Measurements from ENCODE around the gene WDR90. TPM values are rescaled to one million over a fixed set of nuclear protein-coding genes. Genes with fewer than 3 reads are reported as not detected.

WDR90 gene
- total RNA-seq, 4 donors from 2014 or later, result 8.2 to 22.7 (median 16.5) TPM

DNA sequence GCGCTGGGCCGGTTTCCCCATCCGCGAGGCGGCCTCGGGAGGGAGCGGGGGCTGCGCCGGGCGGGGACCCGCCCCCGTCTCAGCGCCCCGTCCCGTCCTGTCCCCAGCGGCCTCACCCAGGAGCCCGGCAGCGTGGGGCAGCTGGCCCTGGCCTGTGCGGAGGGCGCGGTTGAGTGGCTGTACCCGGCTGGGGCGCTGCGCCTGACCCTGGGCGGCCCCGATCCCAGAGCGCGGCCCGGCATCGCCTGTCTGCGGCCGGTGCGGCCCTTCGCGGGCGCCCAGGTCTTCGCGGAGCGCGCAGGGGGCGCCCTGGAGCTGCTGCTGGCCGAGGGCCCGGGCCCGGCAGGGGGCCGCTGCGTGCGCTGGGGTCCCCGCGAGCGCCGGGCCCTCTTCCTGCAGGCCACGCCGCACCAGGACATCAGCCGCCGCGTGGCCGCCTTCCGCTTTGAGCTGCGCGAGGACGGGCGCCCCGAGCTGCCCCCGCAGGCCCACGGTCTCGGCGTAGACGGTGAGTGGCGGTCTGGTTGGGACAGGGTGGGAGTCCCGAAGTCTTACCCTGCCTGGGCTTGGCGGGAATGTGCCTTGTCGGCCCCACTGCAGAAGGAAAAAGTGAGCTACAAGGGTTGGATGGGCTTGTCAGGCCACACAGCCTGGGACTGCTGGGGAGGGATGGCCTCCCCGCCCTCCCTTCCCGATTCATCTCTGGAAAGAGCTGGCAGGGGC, 66.5 kb downstream of the WDR90 start:
- H3K36me3 ChIP-seq, result peaks cover 0 to 10% (median 3%) of the 10 kb centered on the region in 4 donors
- WGBS, result 60% methylated on average over 1 of the region's 74 CpGs
- DNase-seq (ENCODE audit: extremely low spot score), result no peak
- H3K4me1 ChIP-seq, result peaks cover 36 to 79% (median 63%) of the 10 kb centered on the region in 4 donors
- H3K4me3 ChIP-seq, result peak overlapping the region; percentile 68 to 86 (median 83)
- peak overlapping the region; percentile 42 to 66 (median 56) for H3K27ac ChIP-seq (replicated peaks in 1 of 4)
- intact Hi-C loops (cut with DNase I), result no loop called here
- peaks cover 0 to 26% (median 10%) of the 10 kb centered on the region in 4 donors for H3K27me3 ChIP-seq
- H3K9me3 ChIP-seq, result no peaks in the 10 kb centered on the region
- TF ChIP-seq, protein P1, sequence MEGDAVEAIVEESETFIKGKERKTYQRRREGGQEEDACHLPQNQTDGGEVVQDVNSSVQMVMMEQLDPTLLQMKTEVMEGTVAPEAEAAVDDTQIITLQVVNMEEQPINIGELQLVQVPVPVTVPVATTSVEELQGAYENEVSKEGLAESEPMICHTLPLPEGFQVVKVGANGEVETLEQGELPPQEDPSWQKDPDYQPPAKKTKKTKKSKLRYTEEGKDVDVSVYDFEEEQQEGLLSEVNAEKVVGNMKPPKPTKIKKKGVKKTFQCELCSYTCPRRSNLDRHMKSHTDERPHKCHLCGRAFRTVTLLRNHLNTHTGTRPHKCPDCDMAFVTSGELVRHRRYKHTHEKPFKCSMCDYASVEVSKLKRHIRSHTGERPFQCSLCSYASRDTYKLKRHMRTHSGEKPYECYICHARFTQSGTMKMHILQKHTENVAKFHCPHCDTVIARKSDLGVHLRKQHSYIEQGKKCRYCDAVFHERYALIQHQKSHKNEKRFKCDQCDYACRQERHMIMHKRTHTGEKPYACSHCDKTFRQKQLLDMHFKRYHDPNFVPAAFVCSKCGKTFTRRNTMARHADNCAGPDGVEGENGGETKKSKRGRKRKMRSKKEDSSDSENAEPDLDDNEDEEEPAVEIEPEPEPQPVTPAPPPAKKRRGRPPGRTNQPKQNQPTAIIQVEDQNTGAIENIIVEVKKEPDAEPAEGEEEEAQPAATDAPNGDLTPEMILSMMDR (IDR thresholded peaks at IDR 0.05), result no peak
- TF ChIP-seq EP300 (IDR thresholded peaks at IDR 0.05) (no peak), POLR2A (IDR thresholded peaks at IDR 0.05; ENCODE audit: low read depth) (no peak), POLR2AphosphoS5 (IDR thresholded peaks at IDR 0.05) (no peak)

DNA sequence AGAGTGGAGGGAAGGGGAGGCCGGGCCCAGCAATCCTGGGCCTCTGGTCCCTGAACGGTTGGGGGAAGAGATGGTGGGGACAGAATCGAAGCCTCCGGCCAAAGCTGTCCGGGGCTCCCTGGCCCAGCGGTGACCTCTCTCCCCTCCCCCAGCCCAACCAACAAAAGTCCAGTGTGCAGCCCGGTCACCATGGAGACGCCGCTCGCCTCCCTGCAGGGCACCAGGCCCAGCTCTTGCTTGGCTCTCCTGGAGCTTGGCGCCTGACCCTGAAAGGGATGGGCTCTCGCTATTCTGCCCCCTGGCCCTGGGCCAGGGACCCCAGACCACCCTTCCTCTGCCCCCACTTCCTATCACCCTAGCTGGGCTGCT, 67.0 kb downstream of the WDR90 start:
- Histone ChIP-seq H3K4me3 (peak overlapping the region; percentile 68 to 86 (median 83)), H3K27me3 (peaks cover 0 to 20% (median 4%) of the 10 kb centered on the region in 4 donors), H3K36me3 (peaks cover 0 to 10% (median 3%) of the 10 kb centered on the region in 4 donors), H3K4me1 (peaks cover 36 to 76% (median 64%) of the 10 kb centered on the region in 4 donors), H3K9me3 (no peaks in the 10 kb centered on the region), H3K27ac (replicated peaks in 1 of 4) (peak overlapping the region in 2 of 4 donors; percentile 50 to 63)
- intact Hi-C loops (cut with DNase I), result no loop called here
- DNase-seq (ENCODE audit: extremely low spot score), result no peak
- WGBS, result 23% methylated on average over 4 of the region's 12 CpGs
- TF ChIP-seq POLR2A (IDR thresholded peaks at IDR 0.05; ENCODE audit: low read depth) (no peak), EP300 (IDR thresholded peaks at IDR 0.05) (no peak)
- TF ChIP-seq, protein P1 (IDR thresholded peaks at IDR 0.05), result no peak

DNA sequence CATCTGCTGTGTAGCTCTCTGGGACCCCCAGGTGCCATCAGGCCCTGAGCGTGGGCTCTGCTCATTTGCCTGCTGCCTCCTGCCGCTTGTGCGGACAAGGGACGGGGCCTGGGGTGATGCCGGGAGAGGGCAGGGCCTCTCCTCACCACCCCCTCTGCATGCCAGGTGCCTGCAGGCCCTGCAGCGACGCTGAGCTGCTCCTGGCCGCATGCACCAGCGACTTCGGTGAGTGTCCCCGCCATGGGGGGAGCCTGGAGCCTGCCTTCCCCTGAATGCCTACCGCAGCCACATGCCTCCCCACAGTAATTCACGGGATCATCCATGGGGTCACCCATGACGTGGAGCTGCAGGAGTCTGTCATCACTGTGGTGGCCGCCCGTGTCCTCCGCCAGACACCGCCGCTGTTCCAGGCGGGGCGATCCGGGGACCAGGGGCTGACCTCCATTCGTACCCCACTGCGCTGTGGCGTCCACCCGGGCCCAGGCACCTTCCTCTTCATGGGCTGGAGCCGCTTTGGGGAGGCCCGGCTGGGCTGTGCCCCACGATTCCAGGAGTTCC, 67.7 kb downstream of the WDR90 start:
- TF ChIP-seq POLR2A (IDR thresholded peaks at IDR 0.05; ENCODE audit: low read depth), result no peak
- no peak for TF ChIP-seq EP300 (IDR thresholded peaks at IDR 0.05)
- no peak for TF ChIP-seq POLR2AphosphoS5 (IDR thresholded peaks at IDR 0.05)
- TF ChIP-seq, protein P1 (IDR thresholded peaks at IDR 0.05), result no peak
- WGBS, result 77% methylated on average over 11 of the region's 29 CpGs
- peaks cover 0 to 13% (median 0%) of the 10 kb centered on the region in 4 donors for H3K27me3 ChIP-seq
- H3K4me1 ChIP-seq, result peaks cover 41 to 76% (median 68%) of the 10 kb centered on the region in 4 donors
- H3K27ac ChIP-seq (replicated peaks in 1 of 4), result no peak overlapping the region
- intact Hi-C loops (cut with DNase I), result no loop called here
- peaks cover 0 to 10% (median 3%) of the 10 kb centered on the region in 4 donors for H3K36me3 ChIP-seq
- peak overlapping the region in 2 of 4 donors; percentile 80 to 86 for H3K4me3 ChIP-seq
- DNase-seq (ENCODE audit: extremely low spot score), result no peak
- no peaks in the 10 kb centered on the region for H3K9me3 ChIP-seq

Other genes with a start within 250 kb of the WDR90 start
- 10 to 100 TPM; 11.8 to 18.3 (median 17.4) TPM for gene DECR2, start 247.5 kb upstream of the WDR90 start, total RNA-seq
- 10 to 100 TPM; 50.3 to 77.9 (median 58.8) TPM for gene RAB11FIP3, start 223.7 kb upstream of the WDR90 start, total RNA-seq
- 10 to 100 TPM; 24.9 to 44.7 (median 43.3) TPM for gene CAPN15, start 121.7 kb upstream of the WDR90 start, total RNA-seq
- not detected for gene PRR35, start 89.0 kb upstream of the WDR90 start, total RNA-seq
- 1 to 10 TPM; 1.2 to 2.6 (median 1.9) TPM for gene NHLRC4, start 82.4 kb upstream of the WDR90 start, total RNA-seq
- gene PIGQ, start 79.4 kb upstream of the WDR90 start, total RNA-seq, result 10 to 100 TPM; 36.1 to 46.4 (median 40.7) TPM
- gene RAB40C, start 59.3 kb upstream of the WDR90 start, total RNA-seq, result 10 to 100 TPM; 20.8 to 25.3 (median 23.0) TPM
- under 1 TPM; 0.33 to 0.80 (median 0.43) TPM for gene WFIKKN1, start 18.4 kb upstream of the WDR90 start, total RNA-seq
- 100 to 1,000 TPM; 129 to 166 (median 142) TPM for gene METTL26, start 13.1 kb upstream of the WDR90 start, total RNA-seq
- 10 to 100 TPM; 50.7 to 65.4 (median 59.1) TPM for gene MCRIP2, start 7.5 kb upstream of the WDR90 start, total RNA-seq
- gene RHOT2, start 18.8 kb downstream of the WDR90 start, total RNA-seq, result 10 to 100 TPM; 34.5 to 67.5 (median 58.6) TPM
- gene RHBDL1, start 26.3 kb downstream of the WDR90 start, total RNA-seq, result 1 to 10 TPM in 1 of 4 donors, under 1 TPM in 3; 0.17 to 2.0 (median 0.66) TPM
- gene STUB1, start 31.0 kb downstream of the WDR90 start, total RNA-seq, result 100 to 1,000 TPM; 155 to 215 (median 178) TPM
- 100 to 1,000 TPM in 1 of 4 donors, 10 to 100 TPM in 3; 73.2 to 114 (median 88.1) TPM for gene JMJD8, start 35.0 kb downstream of the WDR90 start, total RNA-seq
- 10 to 100 TPM in 2 of 4 donors, 1 to 10 TPM in 2; 7.0 to 14.9 (median 11.1) TPM for gene WDR24, start 41.0 kb downstream of the WDR90 start, total RNA-seq
- 1 to 10 TPM in 1 of 4 donors, under 1 TPM in 3; 0.42 to 1.2 (median 0.51) TPM for gene FBXL16, start 56.4 kb downstream of the WDR90 start, total RNA-seq
- gene METRN, start 65.8 kb downstream of the WDR90 start, total RNA-seq, result 100 to 1,000 TPM in 1 of 4 donors, 10 to 100 TPM in 3; 56.5 to 143 (median 78.0) TPM
- 10 to 100 TPM; 26.5 to 48.6 (median 40.3) TPM for gene ANTKMT, start 71.8 kb downstream of the WDR90 start, total RNA-seq
- 1 to 10 TPM in 1 of 4 donors, under 1 TPM in 3; 0.33 to 2.5 (median 0.61) TPM for gene CCDC78, start 77.1 kb downstream of the WDR90 start, total RNA-seq
- gene HAGHL, start 77.7 kb downstream of the WDR90 start, total RNA-seq, result 1 to 10 TPM; 1.7 to 5.6 (median 4.5) TPM
- gene CIAO3, start 91.6 kb downstream of the WDR90 start, total RNA-seq, result 10 to 100 TPM; 19.4 to 33.3 (median 30.2) TPM
- gene MSLN, start 111.4 kb downstream of the WDR90 start, total RNA-seq, result under 1 TPM in 1 of 4 donors, not detected in 3; 0.39 TPM
- 10 to 100 TPM; 10.4 to 29.1 (median 20.4) TPM for gene RPUSD1, start 139.0 kb downstream of the WDR90 start, total RNA-seq
- gene CHTF18, start 139.3 kb downstream of the WDR90 start, total RNA-seq, result 1 to 10 TPM; 2.0 to 8.8 (median 3.4) TPM
- gene GNG13, start 151.4 kb downstream of the WDR90 start, total RNA-seq, result not detected

All from esophagus muscularis mucosa (tissue), 4 donors.